SW480 (cell line): ENCODE measurements around the gene SMAD1.
"Not testable (repeated sequence)": the region's sequence is repeated elsewhere in the genome, so short reads cannot be mapped to it uniquely, and the experiment has no call there.

Experiments
- DNase-seq: peaks from one replicate; pipeline ENCODE4 v3.0.0-alpha.2; 2016; ENCODE audit warnings: low spot score

The SMAD1 gene

DNA sequence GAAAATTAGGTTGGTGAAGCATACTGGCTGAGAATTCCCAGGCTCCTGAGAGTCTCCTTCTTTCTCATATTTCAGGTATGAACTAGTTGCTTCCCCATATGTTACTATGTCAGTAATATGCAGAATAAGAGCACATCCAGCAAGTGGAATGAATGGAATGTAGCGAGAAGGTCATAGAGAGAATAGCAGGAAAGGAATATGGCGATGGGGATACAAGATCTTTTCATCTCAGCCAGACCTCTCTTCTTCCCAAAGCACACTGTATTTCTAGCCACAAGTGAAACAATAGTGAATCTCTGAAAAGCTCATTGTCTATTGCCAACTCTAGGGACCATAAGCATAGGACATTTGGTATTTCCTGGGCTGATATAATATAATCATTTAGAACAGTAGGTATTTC lies 82.9 kb downstream of the SMAD1 start:
- no peak for DNase-seq

DNA sequence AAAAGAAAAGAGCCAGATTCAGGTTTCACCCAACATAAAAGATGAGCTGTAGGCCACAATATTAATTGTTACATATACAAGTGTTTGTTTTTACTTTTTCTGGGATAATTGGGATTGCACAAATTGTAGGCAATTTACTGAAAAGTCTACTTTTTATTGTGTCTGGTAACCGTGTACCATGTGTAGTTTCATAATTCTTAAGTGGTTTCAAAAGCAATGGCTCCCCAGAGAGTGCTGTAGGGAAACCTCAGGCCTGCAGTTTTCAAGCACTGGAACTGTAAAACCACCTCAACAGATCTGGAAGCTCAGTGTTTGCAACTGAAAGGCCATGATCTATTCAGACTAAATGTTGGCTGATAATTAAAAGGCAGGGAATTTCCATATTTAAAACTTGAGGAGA lies 83.7 kb downstream of the SMAD1 start:
- DNase-seq, result no peak

DNA sequence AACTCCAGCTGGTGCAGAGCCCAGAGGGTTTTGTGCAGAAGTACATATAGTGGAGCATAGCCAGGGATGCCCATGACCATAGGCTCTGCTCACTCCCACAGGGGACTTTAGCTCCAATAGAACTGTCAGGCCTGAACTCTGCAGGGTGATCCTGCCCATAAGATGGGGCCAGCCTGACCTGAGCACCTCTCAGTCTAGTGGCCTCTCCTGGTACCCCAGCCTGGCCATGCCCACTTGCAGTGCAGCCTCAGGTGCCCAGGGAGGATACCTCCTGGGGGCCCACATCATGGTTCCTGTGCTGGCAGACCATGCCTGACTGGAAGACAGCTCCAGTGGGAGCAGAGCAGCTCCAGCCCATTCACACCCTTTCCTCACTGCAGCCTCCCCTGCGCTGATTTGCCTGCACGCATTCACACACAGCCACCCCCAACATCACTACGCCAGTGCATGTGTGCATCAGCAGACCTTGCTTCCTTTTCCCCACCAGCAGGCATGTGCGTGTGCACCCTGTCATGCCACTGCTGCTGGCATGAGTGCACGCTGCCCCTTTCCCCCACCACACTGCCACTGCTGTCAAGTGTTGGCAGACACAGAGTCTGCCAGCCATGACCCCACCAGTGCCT lies 84.5 kb downstream of the SMAD1 start:
- no peak for DNase-seq

DNA sequence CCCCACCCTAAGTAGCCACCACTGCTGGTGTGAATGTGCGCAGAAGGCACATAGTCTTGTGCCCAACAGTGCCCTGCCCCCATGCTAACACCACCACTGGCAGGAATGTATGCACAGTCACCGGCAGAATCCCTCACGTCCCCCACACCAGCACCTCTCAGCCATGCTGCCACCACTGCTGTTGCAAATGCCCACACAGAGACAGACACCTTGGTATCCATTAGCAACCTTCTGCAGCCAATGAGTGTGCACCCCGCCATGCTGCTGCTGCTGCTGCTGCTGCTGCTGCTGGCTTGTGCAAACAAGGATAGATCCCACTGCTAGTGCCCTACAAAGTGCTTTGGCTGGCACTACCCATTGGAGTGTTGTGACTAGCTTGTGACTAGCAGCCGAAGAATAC lies 85.1 kb downstream of the SMAD1 start:
- DNase-seq, result no peak

DNA sequence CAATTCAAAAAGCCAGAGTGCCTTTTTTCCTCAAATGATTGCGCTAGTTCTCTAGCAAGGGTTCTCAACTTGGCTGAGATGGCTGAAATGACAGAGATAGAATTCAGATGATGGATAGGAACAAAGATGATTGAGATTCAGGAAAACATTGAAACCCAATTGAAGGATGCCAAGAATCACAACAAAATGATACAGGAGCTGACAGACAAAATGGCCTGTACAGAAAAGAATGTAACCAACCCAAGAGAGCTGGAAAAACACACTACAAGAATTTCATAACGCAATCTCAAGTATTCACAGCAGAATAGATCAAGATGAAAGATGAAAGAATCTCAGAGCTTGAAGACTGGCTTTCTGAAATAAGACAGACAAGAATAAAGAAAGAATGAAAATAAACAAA lies 85.9 kb downstream of the SMAD1 start:
- DNase-seq, result no peak

DNA sequence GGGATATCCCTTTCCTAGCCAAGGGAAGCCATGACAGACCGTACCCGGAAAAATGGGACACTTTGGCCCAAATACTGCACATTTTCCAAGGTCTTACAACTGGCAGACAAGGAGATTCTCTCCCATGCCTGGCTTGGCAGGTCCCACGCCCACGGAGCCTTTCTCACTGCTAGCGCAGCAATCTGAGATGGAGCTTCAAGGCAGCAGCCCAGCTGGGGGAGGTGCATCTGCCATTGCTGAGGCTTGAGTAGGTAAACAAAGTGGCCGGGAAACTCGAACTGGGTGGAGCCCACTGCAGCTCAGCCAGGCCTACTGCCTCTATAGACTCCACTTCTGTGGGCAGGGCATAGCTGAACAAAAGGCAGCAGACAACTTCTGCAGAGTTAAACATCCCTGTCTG lies 92.9 kb downstream of the SMAD1 start:
- not testable (repeated sequence) for DNase-seq

DNA sequence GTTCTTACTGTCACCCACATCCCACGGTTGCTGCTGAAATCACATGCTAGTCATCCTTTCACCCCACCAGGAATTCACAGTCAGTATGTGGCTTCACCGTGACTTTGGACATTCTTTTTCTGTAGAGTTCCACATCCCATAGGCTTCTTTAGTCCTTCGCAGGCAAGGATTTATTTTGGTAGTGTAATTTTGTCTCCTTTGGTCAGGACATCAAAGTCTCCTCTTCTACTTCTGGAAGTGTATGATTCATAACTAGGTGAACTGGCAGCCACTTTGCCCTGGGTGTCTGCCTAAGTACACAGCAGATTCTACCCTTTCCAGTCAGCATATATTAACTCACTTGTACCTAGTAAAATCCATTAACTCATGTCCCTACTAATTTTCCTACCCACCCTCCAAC lies 99.3 kb downstream of the SMAD1 start:
- DNase-seq, result peak; percentile 2

DNA sequence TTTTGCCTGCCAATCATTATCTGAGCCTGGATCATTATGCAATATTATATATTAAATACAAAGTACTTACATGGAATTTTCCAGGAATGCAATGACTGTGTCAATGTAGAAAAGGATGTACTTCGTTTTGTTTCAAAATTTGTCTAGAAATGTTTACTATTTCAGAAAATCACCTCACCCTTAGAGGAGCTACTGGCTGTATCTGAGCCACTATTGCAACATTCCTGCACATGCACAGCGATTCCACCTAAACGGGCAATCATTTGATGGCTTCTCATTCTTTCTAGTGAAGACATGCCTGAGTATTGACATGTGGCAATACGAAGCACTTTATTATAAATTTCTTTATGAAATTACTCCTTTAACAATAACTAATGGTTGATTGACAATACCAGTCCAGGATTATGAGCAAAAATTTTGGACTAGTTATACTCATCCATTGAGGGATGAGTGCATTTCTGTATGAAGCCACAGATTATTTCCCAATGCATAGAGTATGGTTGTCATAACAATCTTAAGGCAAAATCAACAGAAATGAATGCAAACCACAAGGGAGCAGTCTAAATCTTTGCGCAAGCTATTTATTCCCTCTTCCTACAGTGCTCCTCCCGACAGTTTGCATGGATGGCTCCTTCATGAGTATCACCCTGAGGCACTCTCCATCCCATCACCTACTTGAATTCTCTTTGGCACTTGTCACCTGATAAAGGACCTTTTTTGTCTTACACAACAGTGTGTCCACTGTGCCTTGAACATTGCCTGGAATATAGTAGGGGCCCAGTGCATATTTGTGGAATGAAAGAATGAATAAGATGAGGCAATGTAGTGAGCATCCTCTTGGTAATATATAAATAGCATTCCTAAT lies 101.8 kb downstream of the SMAD1 start:
- no peak for DNase-seq

DNA sequence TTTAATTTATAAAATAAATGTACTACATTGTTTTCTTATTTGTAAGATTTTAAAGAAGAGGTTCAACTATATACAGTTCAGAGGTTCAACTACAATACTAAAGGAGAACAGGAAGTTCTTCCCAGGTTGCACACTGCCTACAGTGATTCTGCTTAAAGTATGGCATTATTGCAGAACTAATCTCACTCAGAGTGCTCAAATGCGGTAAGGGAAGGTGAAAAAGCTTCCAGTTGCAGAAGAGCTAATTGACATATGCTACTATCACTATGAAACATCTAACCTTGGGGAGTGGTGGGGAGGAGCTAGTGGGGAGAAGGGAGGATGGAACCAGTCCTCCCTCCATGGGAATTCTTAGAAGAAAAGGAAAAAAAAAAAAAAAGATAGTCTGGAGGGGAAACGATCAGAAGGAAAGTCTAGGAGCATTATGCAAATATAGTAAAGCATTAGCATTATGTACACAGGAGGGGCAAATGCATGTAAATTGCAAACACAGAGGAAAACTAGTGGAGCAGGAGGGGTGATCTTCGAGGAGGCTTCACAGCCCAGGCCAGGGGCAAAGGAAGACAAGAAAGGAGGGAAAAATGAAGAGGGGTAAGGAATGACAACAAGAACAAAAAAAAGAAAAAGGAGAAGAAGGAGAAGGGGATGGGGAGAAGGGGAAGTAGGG lies 105.6 kb downstream of the SMAD1 start:
- DNase-seq, result no peak

DNA sequence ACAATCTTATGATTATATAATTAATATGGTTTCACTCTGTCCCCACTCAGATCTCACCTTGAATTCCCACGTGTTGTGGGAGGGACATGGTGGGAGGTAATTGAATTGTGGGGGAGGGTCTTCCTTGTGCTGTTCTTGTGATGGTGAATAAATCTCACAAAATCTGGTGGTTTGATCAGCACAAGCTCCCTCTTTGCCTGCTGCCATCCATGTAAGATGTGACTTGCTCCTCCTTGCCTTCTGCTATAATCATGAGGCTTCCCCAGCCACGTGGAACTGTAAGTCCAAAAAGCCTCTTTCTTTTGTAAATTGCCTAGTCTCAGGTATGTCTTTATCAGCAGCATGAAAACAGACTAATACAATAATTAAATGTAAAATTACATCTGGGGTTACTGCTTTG lies 107.7 kb downstream of the SMAD1 start:
- not testable (repeated sequence) for DNase-seq

DNA sequence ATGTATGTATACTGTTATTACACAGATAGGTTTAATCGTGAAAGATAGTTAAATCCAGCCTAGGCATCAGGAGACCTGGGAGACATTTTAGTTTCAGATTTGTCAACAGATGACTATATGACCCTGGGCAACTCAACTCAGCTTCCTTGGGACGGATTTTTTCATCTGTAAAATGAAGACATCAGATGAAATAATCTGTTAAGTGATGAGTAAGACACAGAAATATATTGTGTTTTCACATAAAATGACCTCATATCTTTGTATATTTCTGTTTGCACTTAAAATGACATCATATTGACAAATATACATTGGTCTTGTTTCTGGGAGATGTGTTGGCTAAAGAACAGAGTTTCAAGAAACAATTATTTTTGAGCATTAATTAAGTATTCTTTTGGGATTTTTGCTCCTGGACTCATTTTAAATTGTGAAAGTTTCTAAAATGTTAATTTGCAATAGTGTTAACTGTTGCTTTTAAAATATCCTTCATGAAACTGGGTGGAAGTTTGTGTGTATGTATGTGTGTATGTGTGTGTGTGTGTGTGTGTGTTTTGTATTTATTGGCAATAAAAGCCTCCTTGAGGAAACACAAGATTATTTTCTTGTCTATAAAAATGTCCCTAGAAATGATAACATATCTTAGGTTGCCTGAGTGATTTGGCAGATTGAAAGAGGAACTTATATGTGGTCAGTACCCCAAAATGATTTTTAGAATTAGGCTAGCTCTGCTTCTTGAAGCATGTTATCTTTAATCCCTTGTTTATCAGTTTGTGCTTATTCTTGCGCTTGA lies 108.5 kb downstream of the SMAD1 start:
- DNase-seq, result no peak

DNA sequence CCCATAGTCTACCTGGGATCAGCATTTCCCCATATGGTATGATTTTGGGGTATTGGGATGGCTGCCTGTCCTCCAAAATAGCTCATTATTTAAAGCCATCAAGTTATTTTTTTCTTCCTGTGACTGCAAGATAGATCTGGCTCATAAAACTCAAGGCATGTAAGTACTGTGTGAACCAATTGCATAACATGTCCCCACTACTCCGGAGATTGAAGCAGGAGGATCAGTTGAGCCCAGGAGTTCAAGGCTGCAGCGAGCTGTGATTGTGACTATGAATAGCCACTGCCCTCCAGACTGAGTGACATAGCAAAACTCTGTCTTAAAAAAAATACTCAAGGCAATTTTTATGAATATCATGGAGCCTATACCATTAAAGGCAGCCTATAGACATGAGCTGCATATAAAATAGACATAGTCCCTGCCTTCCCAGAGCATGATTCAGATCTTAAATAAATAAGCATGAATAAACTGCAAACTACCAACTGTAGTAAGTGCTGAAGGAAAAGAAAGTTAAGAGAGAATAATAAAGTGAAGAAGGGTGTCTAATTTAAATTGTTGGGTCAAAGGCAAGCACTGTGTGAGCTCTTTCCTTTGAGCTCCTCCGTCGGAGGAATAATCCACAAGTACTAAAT lies 120.6 kb downstream of the SMAD1 start:
- DNase-seq, result no peak

DNA sequence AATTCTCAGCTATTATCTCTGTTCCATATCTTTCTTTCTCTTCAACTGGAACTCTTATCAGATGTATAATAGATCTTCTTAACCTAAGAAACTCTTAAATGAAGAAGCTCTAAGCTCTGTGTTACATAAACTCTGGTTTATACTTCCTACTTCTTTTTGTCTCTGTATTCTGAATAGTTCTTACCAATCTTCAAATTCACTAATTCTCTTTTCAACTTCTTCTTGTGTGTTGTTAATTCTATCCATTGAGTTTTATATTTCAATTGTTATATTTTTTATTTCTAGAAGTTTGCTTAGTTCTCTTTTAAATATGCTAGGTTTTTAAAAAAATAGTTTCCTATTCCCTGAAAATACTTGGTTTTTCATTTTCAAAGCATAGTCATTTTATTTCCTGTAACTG lies 124.3 kb downstream of the SMAD1 start:
- no peak for DNase-seq
